Umbilical cord (tissue), 2 donors: Measurements from ENCODE around the gene MYL10. TPM values are rescaled to one million over a fixed set of nuclear protein-coding genes. Genes with fewer than 3 reads are reported as not detected.
A peak's percentile ranks its signal among the peaks of the same experiment; 100 is the strongest.
"Not testable (repeated sequence)": the region's sequence is repeated elsewhere in the genome, so short reads cannot be mapped to it uniquely, and the experiment has no call there.

Experiments used
- DNase-seq: peaks from one replicate; pipeline ENCODE4 v3.0.0-alpha.2; 2015; ENCODE audit warnings: low spot score
- total RNA-seq: library from RNA; depleted of rRNA; stranded (reverse); fragments of >200 nt; gene quantifications from one replicate; pipeline ENCODE4 v1.2.3, GENCODE V29; 2014; ENCODE audit warnings: low replicate concordance; ENCODE audit not compliant: insufficient read depth

The MYL10 gene
- total RNA-seq, 1 donor from 2014 or later = not detected

DNA sequence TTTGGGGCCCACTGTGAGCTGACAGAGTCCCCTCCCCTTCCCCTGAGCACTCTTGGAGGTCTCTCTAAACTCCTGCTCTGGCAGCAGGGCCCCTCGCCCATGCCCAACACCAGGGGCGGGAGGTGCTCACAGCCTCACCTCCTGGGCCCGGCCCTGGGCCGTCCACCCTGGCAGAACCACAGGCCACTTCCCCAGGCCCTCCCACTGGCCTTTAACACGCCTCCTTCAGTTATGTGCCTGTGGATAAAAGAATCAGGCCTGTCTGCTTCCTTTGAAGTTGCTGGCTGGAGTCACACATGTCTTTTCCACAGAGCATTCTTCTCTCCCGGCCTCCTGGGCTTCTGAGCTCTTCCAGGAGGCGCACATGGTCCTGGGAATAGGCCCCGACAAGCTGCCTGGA lies 10.2 kb downstream of the MYL10 start:
- DNase-seq = peak; percentile 95

DNA sequence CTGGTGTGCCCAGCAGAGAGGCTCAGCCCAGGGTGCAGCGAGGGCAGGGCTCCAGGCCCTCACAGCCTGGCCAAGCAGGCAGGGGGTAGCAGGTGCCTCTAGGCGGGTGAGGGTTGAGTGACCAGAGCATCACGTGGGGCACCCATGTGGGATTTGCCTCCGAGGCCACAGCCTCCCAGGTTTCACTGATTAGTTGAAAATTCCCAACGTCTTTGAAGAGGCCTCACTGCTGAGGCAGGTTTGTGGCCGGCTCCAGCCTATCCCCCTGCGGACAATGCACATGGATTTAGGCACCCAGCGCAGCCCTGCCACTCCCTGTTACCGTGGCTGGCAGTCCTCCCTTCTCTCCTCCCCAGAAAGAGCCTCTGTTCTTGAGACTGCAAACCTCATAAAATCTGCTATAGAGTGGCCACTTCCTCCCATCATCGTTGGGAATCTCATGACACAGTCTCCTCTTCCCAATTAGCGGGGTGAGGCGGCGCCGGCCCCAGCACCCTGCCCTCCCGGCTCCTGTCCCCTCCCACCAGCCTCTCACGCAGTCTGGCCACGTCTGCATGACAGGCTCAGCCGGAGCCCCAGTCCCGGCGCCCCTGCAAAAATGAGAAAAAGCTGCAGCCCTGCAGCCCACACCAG lies 10.8 kb downstream of the MYL10 start:
- DNase-seq = peak; percentile 80

DNA sequence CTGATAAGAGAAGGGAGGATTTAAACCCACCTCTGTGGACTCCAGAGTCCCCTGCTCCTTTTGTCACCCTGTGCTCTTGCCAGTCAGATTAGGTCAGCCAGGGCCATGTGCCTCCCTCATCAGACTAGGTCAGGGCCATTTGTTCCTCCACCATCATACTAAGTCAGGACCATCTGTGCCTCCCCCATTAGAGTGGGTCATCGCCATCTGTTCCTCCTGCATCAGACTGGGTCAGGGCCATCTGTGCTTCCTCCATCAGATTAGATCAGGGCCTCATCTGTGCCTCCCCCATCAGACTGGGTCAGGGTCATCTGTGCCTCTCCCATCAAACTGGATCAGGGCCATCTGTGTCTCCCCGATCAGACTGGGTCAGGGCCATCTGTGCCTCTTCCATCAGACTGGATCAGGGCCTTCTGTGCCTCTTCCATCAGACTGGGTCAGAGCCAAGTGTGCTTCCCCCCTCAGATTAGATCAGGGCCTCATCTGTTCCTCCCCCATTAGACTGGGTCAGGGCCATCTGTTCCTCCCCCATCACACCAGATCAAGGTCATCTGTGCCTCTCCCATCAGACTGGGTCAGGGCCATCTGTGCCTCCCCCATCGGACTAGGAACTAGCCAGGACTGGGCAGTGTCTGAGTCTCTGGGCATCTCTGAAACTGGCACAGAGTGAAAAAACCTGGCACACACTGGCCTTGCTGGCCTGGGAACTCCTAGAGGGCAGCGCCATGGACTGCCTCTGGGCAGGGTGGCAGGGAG lies 11.5 kb downstream of the MYL10 start:
- DNase-seq = no peak

DNA sequence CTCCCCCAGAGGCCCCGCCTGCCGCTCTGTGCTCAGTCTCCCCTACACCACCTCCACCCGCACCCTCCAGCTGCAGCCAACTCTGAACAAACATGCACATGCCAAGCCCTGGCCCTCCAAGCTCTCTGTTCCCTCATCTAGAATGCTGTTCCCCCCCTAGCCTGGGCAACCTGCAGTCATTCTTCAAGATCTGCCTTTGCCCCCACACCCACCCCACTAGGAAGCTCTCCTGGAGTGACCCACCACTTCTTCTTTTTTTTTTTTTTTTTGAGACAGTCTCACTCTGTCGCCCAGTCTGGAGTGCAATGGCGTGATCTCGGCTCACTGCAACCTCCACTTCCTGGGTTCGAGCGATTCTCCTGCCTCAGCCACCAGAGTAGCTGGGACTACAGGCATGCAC lies 13.7 kb downstream of the MYL10 start:
- DNase-seq = no peak

DNA sequence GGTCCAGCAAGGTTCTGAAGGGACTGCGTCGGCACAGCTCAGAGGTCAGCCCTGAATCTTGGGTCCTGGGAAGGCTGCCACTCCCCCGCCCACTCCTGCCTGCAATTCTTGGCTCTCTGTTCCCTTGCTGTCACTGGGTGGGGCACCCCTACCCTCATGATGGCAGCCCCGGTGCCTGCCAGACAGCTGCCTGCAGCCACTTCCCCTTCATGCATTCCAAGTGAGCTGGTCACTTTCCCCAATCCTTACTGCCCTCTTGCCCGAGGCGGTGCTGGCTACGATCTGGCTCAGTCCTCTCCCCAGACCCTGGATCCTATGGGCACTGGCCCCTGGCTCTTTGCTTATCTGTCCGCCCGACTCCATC lies 14.2 kb downstream of the MYL10 start:
- no peak for DNase-seq

DNA sequence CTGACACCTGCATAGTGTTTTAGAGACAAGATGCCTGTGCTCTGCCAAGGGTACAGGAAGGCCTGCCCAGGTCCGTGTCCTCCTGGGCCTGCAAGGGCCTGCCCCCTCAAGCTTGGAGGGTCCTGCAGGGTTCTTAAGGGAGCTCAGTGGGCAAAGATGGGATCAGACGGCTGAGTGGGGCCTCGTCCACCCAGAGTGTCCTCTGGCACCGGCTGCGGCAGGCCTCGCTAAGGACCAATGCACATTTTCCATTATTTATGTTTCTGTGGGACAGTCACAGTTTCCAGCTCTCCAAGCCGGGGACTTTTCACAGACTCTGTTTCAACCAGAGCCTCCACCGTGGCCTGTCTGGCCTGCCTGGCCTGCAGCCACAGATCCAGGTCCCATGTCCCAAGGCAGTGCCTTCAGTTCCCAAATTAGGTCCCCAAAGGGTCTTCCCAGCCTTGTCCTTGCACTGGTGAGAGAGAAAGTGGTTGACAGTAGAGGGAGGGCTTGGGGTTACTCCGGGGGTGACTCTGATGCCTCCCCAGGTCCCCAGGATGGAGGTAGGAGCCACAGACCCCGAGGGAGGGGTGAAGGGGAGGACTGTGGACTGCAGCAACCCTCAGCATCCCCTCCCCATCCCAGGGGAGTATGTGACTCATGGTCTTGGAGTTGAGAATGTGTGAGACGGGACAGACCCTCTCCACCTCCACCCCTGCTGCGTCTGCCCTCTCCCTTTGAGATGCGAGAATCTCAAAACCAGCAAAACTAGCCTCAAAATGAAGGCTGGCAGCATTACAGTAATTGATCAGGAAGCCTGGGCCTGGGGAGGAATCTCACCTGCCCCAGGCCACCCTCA lies 14.8 kb downstream of the MYL10 start:
- DNase-seq = no peak

DNA sequence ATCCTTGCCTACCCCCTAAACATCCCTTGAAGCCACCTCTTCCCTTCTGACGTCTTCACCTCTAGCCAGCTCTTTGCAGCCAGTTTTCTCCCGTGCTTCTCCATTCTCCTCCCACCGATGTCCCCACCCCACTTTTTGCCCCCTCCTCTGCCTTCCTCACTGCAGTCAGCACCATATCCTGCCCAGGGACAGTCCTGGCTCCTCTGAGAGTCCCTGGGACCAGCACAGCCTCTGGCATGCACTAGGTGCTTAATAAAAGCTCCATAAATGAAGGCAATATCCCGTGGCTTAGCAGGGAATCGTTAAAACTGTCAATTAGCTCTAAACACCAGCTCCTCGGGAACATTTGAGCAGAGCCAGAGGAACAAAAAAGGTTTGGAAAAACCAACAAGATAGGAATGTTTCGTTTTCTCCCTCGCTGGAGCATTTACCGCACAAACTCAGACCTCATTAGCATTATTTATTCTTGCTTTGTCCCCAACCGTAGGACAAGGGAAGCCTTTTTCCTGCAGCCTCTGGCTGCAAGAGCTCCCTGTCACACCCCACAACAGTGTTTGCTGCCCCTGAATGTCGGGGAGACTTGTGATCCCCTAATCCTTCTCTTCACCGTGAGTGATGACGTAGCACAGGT lies 16.1 kb downstream of the MYL10 start:
- DNase-seq = no peak

DNA sequence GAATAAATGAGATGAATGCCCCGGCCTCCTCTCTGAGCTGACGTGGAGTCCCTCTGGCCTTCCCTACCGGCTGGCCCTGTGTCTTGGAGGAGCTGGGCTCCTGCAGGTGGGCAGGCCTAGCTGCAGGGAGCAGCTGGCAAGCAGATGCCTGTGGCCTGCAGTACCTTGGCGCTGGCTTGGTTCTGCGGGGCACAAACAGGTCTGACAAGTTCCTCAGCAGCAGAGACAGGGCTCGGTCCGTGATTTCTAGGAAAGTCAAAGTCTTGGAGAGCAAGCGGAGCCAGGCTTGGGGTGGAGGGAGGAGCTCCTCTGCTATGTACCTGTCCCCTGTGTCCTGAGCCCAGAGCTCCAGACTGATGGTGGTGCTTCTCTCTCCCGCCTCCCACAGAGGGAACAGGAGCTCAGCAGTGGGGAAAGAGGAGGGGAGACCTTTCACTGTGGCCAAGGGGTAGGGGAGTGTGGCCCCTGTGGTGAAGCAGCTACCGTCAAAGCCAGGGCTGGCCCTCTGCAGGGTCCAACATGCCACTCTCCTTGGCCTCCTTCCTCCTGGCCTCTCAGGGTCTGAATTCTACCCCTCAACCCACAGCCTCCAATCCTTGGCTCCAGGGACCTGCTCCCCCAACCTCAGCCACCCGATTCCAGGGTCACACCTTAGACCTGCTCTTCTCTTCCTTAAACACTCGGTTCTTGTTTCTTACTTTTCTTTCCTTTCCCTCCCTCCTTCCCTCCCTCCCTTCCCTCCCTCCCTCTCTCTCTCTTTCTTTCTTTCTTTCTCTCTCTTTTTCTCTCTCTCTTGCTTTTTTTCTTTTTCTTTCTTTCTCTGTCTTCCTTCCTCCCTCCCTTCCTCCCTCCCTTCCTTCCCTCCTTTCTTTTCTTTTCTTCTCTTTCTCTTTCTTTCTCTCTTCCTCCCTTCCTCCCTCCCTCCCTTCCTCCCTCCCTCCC lies 20.1 kb downstream of the MYL10 start:
- DNase-seq = no peak

DNA sequence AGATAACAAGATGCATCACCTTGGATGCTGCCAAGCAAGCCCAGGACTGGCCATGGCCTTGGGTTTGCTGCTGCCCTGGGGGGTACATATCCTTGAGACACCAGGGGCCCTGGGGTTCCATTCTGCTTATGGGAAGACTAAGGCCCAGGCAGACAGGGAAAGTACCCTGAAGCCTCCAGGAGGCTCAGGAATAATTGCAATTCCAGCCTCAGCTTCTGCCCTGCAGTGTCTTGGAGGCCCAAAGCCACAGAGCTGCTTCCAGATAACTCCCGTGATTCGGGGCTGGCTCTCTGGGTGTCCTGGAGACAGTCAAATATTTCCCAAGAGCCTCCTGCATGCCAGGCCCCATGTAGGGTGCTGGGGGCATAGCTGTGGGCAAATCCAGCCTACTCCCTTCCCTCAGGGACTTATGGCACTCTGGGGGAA lies 22.6 kb downstream of the MYL10 start:
- DNase-seq = no peak

DNA sequence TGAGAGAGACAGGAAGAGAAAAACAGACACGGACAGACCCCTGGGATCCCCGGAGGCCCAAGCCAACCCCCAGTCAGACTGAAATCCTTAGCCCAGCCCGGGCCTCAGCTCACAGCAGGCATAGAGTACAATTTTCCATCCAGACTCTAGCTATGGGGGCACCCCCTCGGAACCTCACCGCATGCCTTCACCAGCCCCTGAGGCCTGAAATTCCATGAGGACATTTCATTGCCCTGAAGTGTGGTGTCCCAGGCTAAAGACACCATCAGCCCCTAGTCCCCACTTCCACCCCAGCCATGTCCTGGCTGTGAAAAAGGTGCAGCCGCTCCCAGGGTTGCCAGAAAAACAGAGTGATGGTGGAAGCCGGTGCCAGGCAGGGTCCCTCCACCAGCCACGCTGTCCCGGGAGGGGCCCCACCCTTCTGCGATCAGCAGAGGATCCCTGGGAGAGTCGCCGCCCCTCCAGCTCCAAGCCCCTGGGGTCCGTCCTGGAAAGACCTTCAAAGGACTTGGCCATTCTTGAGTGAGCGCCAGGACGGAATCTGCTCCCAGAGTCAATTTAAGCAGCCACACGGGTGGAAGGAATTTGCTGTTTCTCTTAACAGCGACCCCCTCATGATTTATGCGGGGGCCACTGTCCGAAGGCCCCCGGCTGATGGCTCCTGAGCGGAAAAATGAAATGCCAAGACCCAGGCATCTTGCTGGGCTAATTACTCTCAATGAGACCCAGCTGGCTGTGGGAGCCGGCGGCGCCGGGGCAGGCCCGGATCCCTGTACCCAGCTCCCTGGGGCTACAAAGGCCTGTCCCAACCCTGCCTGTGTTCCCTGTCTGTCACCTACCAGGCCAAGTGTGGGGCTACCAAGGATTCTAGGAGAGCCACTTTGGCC lies 23.2 kb downstream of the MYL10 start:
- peak; percentile 63 for DNase-seq

DNA sequence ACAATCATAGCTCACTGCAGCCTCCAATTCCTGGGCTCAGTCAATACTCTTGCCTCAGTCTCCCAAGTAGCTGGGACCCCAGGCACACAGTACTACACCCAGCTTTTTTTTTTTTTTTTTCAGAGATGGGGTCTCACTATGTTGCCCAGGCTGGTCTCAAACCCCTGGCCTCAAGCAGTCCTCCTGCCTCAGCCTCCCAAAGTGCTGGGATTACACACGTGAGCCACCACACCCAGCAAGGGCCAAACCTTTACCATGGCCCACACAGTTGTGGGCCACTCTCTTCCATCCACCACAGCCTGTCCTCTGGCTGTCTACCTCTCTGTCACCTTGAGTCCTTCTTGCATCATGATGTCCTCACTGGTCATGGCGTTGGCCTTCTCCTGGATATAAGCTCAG lies 24.2 kb downstream of the MYL10 start:
- DNase-seq = not testable (repeated sequence)

DNA sequence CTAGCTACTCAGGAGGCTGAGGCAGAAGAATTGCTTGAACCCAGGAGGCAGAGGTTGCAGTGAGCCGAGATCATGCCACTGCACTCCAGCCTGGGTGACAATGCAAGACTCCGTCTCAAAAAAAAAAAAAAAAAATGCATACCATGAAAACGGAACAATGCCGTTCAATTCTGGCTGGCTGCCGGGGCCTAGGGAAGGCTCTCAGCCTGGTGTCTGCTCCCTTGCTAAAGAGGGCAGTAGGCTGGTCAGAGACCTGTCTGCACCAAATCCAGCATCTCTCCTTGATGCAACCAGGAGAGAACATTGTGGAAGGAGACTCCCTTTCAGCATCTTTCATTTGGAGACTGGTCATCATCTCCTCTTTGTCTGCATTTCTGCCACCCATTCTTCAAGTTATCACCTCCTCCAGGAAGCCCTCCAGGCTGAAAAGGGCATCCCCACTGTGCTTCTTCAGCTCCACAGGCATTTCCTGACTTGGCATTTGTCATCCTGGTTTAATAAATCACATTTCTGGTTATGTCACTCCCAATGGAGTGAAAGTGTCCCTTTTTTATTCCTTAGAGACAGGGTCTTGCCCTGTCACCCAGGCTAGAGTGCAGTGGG lies 24.7 kb downstream of the MYL10 start:
- DNase-seq = no peak

DNA sequence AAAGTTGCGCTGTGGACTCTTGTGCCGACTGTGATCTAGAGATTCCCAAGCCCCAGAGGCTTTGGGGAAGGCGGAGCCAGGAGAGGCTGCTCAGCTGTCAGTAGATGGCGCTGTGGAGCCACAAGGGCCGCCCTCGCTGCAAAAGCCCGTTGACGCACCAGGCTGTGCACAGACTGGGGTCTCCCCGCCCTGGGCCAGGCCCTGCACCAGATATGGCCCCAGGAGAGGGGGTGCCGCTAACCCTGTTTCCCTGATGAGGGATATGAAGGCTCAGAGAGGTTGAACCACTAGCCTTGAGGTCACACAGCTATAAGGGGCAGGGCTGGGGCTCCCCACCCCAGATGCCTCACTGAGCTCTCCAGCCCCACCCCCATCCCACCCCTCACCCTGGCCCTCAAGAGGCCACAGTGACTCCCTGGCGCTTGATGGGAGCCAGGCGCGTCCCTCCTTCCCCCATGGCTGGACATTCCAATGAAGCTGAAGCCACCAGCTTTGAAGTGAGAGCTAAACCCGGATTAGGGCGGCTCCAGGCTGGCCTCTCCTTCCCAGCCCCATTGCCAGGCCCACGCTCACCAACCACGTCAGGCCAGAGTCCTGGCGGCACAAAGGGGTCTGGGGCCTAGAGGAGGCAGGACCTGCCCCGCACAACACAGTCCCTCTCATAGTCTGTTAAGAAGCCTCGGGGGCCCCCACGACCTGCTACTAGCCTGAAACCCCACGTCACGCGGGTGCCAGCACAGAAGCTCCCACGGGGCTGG lies 26.4 kb downstream of the MYL10 start:
- peak; percentile 97 for DNase-seq

DNA sequence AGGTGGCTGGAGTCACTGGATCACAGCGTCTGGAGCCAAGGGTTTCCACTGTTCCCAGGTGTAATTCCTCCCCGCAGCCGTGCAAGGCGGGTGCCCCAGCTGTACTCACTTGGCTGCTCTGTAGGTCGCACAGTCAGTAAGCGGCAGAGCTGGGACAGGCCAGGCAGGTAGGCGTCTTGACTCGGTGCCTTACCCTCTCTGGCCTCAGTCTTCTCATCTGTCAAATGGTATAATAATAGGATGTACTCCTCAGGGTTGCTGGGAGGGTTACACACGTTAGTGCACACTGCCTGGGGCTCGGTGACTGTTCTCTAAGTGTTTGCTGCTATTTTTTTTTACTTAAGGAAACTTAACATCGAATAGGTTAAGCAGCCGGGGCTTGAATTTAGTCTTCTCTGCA lies 27.0 kb downstream of the MYL10 start:
- DNase-seq = no peak

DNA sequence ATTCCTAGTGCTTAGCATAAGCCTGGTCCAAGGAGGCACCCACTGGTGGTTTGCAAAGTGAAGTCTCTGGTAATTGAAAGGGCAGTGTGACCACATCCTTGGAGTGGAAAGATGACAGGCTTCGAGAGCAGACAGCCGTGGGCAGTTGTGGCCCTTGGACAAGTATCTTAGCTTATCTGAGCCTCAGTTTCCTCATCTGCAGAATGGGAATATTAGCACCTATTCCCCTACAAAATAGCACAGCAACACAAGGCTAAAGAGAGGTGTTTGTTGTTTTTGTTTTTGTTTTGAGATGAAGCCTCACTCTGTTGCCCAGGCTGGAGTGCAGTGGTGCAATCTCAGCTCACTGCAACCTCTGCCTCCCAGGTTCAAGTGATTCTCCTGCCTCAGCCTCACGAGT lies 29.3 kb downstream of the MYL10 start:
- DNase-seq = no peak

DNA sequence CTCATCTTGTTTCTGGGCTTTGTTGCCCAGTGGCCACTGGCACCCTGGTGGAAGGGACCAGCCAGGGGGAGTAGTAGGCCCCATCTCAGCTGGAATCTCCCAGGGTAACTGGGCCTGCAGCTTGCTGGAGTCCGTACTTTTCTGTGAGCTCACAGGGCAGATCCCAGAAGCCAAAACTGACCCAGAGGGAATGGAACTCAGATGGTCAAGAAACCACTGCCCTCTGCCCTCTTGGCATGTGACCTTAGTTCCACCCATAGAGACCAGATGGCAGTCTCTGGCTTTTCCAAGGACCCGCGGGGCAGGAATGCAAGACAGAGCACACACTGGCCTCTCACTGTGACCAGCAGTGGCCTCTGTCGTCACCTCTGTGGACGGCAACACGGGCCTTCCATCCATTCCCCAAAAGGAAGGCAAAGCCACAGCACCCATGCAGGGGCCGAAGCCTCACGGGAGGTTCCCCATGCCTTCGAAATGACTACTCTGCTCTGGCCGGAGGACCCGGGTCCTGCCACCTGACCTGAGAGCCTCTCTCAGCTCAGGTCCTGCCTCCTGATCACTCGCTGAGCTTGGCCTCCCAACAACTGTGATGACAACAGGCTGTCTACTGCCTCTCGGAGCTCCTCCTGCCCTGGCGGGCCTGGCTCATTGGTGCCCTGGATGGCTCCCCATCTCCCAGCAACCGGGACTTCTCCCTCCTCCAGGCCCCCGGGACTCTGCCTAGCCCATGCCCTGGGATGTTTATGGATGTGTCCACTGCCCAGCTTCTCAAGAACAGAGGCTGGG lies 29.9 kb downstream of the MYL10 start:
- DNase-seq = no peak

DNA sequence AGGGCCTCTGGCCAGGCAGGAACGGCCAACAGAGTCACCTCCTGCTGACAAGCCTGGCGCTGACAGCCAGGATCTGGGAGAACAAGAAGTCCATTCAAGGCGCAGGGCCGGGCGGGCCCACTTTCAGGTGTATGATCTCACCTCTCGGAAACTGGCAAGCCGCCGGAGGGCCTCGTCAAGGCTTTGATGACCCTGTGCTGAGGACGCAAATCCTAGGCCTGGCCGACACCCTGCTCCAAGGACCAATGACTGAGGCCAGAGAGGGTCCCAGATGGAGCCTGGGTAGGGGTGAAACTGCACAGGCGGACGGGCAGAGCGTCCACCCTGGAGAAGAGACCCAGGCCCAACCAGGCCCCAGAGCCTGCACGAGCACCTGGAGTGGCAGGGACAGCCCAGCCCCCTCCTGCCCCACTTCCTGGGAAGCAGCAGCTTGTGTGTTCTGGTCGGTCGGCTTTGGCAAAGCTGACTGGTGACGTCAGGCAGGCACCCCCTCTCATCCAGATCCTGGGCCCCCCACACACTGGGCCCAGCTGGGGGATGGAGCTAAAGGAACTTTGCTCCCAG lies 30.6 kb downstream of the MYL10 start:
- DNase-seq = peak; percentile 68

DNA sequence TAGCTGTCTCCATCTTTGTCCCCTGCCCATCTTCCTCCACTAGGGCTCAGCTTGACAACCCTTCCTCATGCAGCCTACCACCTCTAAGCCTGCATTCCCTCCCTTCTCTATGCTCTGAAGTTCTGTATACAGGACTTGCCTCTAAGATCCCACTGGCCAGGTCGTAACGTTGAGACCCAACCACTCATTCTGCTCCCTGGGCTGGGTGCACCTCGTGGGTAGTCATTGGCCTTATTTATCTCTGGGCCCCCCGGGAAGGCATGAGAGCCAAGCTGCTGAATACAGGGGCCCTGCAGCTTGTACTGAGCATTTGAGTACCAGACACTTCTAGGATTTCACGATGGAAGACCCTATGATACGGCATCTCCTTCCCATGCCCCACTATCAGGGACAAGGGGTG lies 31.2 kb downstream of the MYL10 start:
- no peak for DNase-seq
